HL-60 (cell line): ENCODE measurements around the gene ANP32B.

ENCODE experiments used
- CTCF ChIP-seq: IDR thresholded peaks from one replicate; pipeline ENCODE4 v1.5.1; 2011; ENCODE audit warnings: low read length, control low read depth, inconsistent platforms; ENCODE audit not compliant: insufficient read depth
- GABPA ChIP-seq: IDR thresholded peaks from 2 replicates; pipeline ENCODE4 v1.6.1; 2012; ENCODE audit warnings: low read depth
- POLR2AphosphoS5 ChIP-seq: IDR thresholded peaks from 2 replicates; pipeline ENCODE4 v1.6.1; 2012; ENCODE audit warnings: low read depth
- REST ChIP-seq: IDR thresholded peaks from 2 replicates; pipeline ENCODE4 v1.6.1; 2012; ENCODE audit warnings: low read depth; ENCODE audit not compliant: insufficient replicate concordance
- SPI1 ChIP-seq: IDR thresholded peaks from 2 replicates; pipeline ENCODE4 v1.6.1; 2012; ENCODE audit warnings: low read depth, mild to moderate bottlenecking, borderline replicate concordance

- TF ChIP-seq CTCF (no peak), GABPA (no peak), POLR2AphosphoS5 (no peak), SPI1 (no peak), REST (no peak)
These were observed 16.6 kb upstream of the ANP32B start for GRCh38 chr9:97966493-97966892.
